ENCODE results near the gene HDAC5.

Gene HDAC5

DNA sequence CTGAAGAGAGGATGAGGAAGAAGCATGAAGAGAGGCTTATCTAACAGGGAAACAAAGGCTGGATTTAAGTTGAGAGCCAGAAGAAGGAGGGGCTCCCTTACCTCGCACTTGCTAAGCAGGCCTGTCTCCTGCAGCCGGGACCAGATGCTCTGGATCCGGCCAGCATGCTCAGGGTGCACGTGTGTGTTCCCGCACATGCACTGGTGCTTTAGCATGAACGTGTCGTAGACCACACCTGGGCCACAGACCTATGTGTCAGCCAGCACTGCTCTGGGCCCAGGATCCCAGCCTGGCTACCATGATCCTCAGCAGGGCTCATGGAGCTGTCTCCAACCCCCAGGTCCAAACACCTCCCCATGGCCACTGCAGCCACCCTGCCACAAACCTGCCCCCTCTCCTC, 38.5 kb downstream of the HDAC5 start:
- no peaks in the 10 kb centered on the region for H3K4me1 ChIP-seq (ENCODE audit: control insufficient read depth in 1 of 2, insufficient read depth in 1 of 2, low read depth in 1 of 2, low read length in 1 of 2)
- H3K27ac ChIP-seq = no peak overlapping the region
- TF ChIP-seq, protein P1, sequence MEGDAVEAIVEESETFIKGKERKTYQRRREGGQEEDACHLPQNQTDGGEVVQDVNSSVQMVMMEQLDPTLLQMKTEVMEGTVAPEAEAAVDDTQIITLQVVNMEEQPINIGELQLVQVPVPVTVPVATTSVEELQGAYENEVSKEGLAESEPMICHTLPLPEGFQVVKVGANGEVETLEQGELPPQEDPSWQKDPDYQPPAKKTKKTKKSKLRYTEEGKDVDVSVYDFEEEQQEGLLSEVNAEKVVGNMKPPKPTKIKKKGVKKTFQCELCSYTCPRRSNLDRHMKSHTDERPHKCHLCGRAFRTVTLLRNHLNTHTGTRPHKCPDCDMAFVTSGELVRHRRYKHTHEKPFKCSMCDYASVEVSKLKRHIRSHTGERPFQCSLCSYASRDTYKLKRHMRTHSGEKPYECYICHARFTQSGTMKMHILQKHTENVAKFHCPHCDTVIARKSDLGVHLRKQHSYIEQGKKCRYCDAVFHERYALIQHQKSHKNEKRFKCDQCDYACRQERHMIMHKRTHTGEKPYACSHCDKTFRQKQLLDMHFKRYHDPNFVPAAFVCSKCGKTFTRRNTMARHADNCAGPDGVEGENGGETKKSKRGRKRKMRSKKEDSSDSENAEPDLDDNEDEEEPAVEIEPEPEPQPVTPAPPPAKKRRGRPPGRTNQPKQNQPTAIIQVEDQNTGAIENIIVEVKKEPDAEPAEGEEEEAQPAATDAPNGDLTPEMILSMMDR (IDR thresholded peaks at IDR 0.05) = no peak
- no peaks in the 10 kb centered on the region for H3K27me3 ChIP-seq
- H3K4me3 ChIP-seq (ENCODE audit: low read depth in 1 of 2, low read length in 1 of 2) = no peak overlapping the region
- H3K36me3 ChIP-seq = peaks cover 97% of the 10 kb centered on the region
- H3K9me3 ChIP-seq = no peaks in the 10 kb centered on the region

GRCh38 chr17:44084131-44084538, 39.3 kb downstream of the HDAC5 start:
- Histone ChIP-seq H3K27ac (no peak overlapping the region), H3K9me3 (no peaks in the 10 kb centered on the region)

GRCh38 chr17:44083250-44083849, 40.1 kb downstream of the HDAC5 start:
- H3K36me3 ChIP-seq = peaks cover 99% of the 10 kb centered on the region

More at GRCh38 chr17:44084131-44084538, 39.3 kb downstream of the HDAC5 start:
- Histone ChIP-seq H3K4me1 (ENCODE audit: control insufficient read depth in 1 of 2, insufficient read depth in 1 of 2, low read depth in 1 of 2, low read length in 1 of 2) (no peaks in the 10 kb centered on the region), H3K36me3 (peaks cover 99% of the 10 kb centered on the region), H3K4me3 (ENCODE audit: low read depth in 1 of 2, low read length in 1 of 2) (no peak overlapping the region), H3K27me3 (no peaks in the 10 kb centered on the region)
- TF ChIP-seq, protein P1 (IDR thresholded peaks at IDR 0.05) = no peak

GRCh38 chr17:44082256-44082927, 41.0 kb downstream of the HDAC5 start:
- Histone ChIP-seq H3K27me3 (no peaks in the 10 kb centered on the region), H3K4me1 (ENCODE audit: control insufficient read depth in 1 of 2, insufficient read depth in 1 of 2, low read depth in 1 of 2, low read length in 1 of 2) (peaks cover 7 to 8% of the 10 kb centered on the region in 2 experiments), H3K4me3 (ENCODE audit: low read depth in 1 of 2, low read length in 1 of 2) (no peak overlapping the region), H3K27ac (no peak overlapping the region), H3K36me3 (peaks cover 99% of the 10 kb centered on the region), H3K9me3 (no peaks in the 10 kb centered on the region)
- TF ChIP-seq, protein P1 (IDR thresholded peaks at IDR 0.05) = no peak

More at GRCh38 chr17:44083250-44083849, 40.1 kb downstream of the HDAC5 start:
- Histone ChIP-seq H3K9me3 (no peaks in the 10 kb centered on the region), H3K27me3 (no peaks in the 10 kb centered on the region), H3K4me1 (ENCODE audit: control insufficient read depth in 1 of 2, insufficient read depth in 1 of 2, low read depth in 1 of 2, low read length in 1 of 2) (no peaks in the 10 kb centered on the region), H3K4me3 (ENCODE audit: low read depth in 1 of 2, low read length in 1 of 2) (no peak overlapping the region), H3K27ac (no peak overlapping the region)
- TF ChIP-seq, protein P1 (IDR thresholded peaks at IDR 0.05) = no peak

GRCh38 chr17:44081681-44082080, 41.8 kb downstream of the HDAC5 start:
- H3K4me1 ChIP-seq (ENCODE audit: control insufficient read depth in 1 of 2, insufficient read depth in 1 of 2, low read depth in 1 of 2, low read length in 1 of 2) = peaks cover 14 to 16% of the 10 kb centered on the region in 2 experiments
- H3K27me3 ChIP-seq = no peaks in the 10 kb centered on the region
- no peaks in the 10 kb centered on the region for H3K9me3 ChIP-seq
- no peak overlapping the region for H3K27ac ChIP-seq
- TF ChIP-seq, protein P1 (IDR thresholded peaks at IDR 0.05) = no peak
- H3K36me3 ChIP-seq = peaks cover 92% of the 10 kb centered on the region
- no peak overlapping the region for H3K4me3 ChIP-seq (ENCODE audit: low read depth in 1 of 2, low read length in 1 of 2)
